ENCODE results near the gene GRIN1. TPM values are rescaled to one million over a fixed set of nuclear protein-coding genes. Genes with fewer than 3 reads are reported as not detected.
A peak's percentile ranks its signal among the peaks of the same experiment; 100 is the strongest.

The GRIN1 gene
- total and polyA plus RNA-seq, 2 of the 8 experiments (the other 6 are each of a cell fraction or from before 2014, with no cell fraction given): 0.48 to 2.1 TPM

- TF ChIP-seq CHD1 (IDR thresholded peaks at IDR 0.05; ENCODE audit: low read depth, low read length): no peak
- no peak for TF ChIP-seq CHD7 (IDR thresholded peaks at IDR 0.05; ENCODE audit: insufficient replicate concordance, low read length)
- peak; percentile 78 for TF ChIP-seq JUND (IDR thresholded peaks at IDR 0.05; ENCODE audit: low read length)
- peak; percentile 90 for TF ChIP-seq TBP (IDR thresholded peaks at IDR 0.05; ENCODE audit: low read depth, low read length)
- peak in 1 of 2 experiments; percentile 25; a peak in 1 of 3 replicates for TF ChIP-seq EP300 (IDR thresholded peaks at IDR 0.05; ENCODE audit: borderline replicate concordance in 1 of 2, low read depth in 2 of 2, low read length in 2 of 2)
- peak; percentile 99 for TF ChIP-seq KDM5A (IDR thresholded peaks at IDR 0.05; ENCODE audit: low read length)
- 0 out of 2 replicates have a peak, but pooled peaks have one; percentile 7 for TF ChIP-seq TCF12 (IDR thresholded peaks at IDR 0.05; ENCODE audit: low read depth, low read length)
- peak; percentile 91 for TF ChIP-seq YY1 (IDR thresholded peaks at IDR 0.05; ENCODE audit: low read depth, low read length)
- TF ChIP-seq TEAD4 (IDR thresholded peaks at IDR 0.05; ENCODE audit: low read depth, low read length): peak; percentile 19; the same call in 1 of the 2 replicates
- no peak for TF ChIP-seq BCL11A (IDR thresholded peaks at IDR 0.05; ENCODE audit: low read depth in 2 of 2, low read length in 2 of 2)
- no peak for TF ChIP-seq SP2 (IDR thresholded peaks at IDR 0.05; ENCODE audit: low read length)
Measured at GRCh38 chr9:137188490-137189296, 49.7 kb downstream of the GRIN1 start, which contains the start of the genes ANAPC2 and SSNA1 (continued).

Data from H1 (cell line).